ENCODE data around the gene KRTAP25-1.

KRTAP25-1 gene

GRCh38 chr21:30249936-30250335, 39.4 kb downstream of the KRTAP25-1 start:
- DNase-seq (ENCODE audit: low read depth in 2 of 2) = no peak

GRCh38 chr21:30248844-30249243, 40.5 kb downstream of the KRTAP25-1 start:
- no peak for DNase-seq (ENCODE audit: low read depth in 2 of 2)

- no peak for DNase-seq (ENCODE audit: low read depth in 2 of 2)
These were observed 44.3 kb downstream of the KRTAP25-1 start for GRCh38 chr21:30245061-30245460.

- DNase-seq (ENCODE audit: low read depth in 2 of 2) = no peak
These were observed 45.6 kb downstream of the KRTAP25-1 start for GRCh38 chr21:30243691-30244090.

GRCh38 chr21:30240661-30241060, 48.7 kb downstream of the KRTAP25-1 start:
- DNase-seq (ENCODE audit: low read depth in 2 of 2) = no peak
